Ishikawa (cell line): ENCODE results near the gene POT1.

Source experiments
- CEBPB ChIP-seq: IDR thresholded peaks from 2 replicates; pipeline ENCODE4 v1.6.1; 2012
- CREB1 ChIP-seq: IDR thresholded peaks from 2 replicates; pipeline ENCODE4 v1.6.1; 2012; ENCODE audit warnings: low read depth
- EGR1 ChIP-seq: IDR thresholded peaks from 2 replicates; pipeline ENCODE4 v1.6.1; 2012
- EP300 ChIP-seq: IDR thresholded peaks from 2 replicates; pipeline ENCODE4 v1.6.1; 2012; ENCODE audit warnings: borderline replicate concordance
- FOXM1 ChIP-seq: IDR thresholded peaks from 2 replicates; pipeline ENCODE4 v1.6.1; 2012; ENCODE audit warnings: low read depth, borderline replicate concordance
- MAX ChIP-seq: IDR thresholded peaks from 2 replicates; pipeline ENCODE4 v1.6.1; 2012
- NFIC ChIP-seq: IDR thresholded peaks from 2 replicates; pipeline ENCODE4 v1.6.1; 2012
- RAD21 ChIP-seq: IDR thresholded peaks from 2 replicates; pipeline ENCODE4 v1.6.1; 2012; ENCODE audit warnings: low read depth
- TAF1 ChIP-seq: IDR thresholded peaks from 2 replicates; pipeline ENCODE4 v1.6.1; 2012; ENCODE audit warnings: low read depth, mild to moderate bottlenecking
- TCF12 ChIP-seq: IDR thresholded peaks from 2 replicates; pipeline ENCODE4 v1.6.1; 2012; ENCODE audit warnings: low read depth
- TEAD4 ChIP-seq: IDR thresholded peaks from 2 replicates; pipeline ENCODE4 v1.6.1; 2012
- USF1 ChIP-seq: IDR thresholded peaks from 2 replicates; pipeline ENCODE4 v1.6.1; 2012
- YY1 ChIP-seq: IDR thresholded peaks from 2 replicates; pipeline ENCODE4 v1.6.1; 2012; ENCODE audit warnings: low read depth
- ZBTB7A ChIP-seq: IDR thresholded peaks from 2 replicates; pipeline ENCODE4 v1.6.1; 2012; ENCODE audit warnings: low read depth
- TF ChIP-seq, protein P1 (sequence below): IDR thresholded peaks from 2 replicates; pipeline ENCODE4 v1.6.1; 2012; ENCODE audit warnings: low read depth, mild to moderate bottlenecking

POT1 gene

DNA sequence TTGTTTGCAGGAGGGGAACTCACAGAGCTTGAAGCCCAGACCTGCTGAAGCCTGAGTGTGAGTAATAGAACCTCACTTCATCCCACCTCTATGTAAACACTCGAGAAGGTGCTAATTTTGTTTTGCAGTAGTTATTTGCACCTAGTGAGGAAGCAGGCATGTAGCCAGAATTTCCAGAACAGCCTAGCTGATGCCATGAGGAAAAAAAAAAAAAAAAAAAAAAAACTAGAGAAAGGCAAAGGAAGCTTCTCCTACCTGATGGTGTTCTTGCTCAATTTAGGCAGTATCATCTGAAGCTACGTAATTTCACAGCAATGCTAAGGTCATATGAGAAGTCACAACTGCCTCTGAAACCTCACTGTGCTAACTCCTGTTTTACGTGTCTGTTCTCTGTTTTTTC lies 150.4 kb downstream of the POT1 start:
- TF ChIP-seq YY1 (no peak), CREB1 (no peak), MAX (no peak), CEBPB (no peak)
- TF ChIP-seq, protein P1, sequence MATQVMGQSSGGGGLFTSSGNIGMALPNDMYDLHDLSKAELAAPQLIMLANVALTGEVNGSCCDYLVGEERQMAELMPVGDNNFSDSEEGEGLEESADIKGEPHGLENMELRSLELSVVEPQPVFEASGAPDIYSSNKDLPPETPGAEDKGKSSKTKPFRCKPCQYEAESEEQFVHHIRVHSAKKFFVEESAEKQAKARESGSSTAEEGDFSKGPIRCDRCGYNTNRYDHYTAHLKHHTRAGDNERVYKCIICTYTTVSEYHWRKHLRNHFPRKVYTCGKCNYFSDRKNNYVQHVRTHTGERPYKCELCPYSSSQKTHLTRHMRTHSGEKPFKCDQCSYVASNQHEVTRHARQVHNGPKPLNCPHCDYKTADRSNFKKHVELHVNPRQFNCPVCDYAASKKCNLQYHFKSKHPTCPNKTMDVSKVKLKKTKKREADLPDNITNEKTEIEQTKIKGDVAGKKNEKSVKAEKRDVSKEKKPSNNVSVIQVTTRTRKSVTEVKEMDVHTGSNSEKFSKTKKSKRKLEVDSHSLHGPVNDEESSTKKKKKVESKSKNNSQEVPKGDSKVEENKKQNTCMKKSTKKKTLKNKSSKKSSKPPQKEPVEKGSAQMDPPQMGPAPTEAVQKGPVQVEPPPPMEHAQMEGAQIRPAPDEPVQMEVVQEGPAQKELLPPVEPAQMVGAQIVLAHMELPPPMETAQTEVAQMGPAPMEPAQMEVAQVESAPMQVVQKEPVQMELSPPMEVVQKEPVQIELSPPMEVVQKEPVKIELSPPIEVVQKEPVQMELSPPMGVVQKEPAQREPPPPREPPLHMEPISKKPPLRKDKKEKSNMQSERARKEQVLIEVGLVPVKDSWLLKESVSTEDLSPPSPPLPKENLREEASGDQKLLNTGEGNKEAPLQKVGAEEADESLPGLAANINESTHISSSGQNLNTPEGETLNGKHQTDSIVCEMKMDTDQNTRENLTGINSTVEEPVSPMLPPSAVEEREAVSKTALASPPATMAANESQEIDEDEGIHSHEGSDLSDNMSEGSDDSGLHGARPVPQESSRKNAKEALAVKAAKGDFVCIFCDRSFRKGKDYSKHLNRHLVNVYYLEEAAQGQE: no peak

GRCh38 chr7:124777268-124777667 lies 152.4 kb downstream of the POT1 start:
- TF ChIP-seq EGR1 (no peak), RAD21 (no peak), ZBTB7A (no peak)

GRCh38 chr7:124776153-124776552 lies 153.5 kb downstream of the POT1 start:
- TF ChIP-seq EGR1: no peak
- TF ChIP-seq, protein P1: no peak
- no peak for TF ChIP-seq EP300
- TF ChIP-seq CREB1: no peak
- TF ChIP-seq ZBTB7A: no peak
- no peak for TF ChIP-seq MAX
- no peak for TF ChIP-seq RAD21
- no peak for TF ChIP-seq FOXM1
- TF ChIP-seq TEAD4: no peak
- TF ChIP-seq TAF1: no peak
- no peak for TF ChIP-seq CEBPB
- TF ChIP-seq NFIC: no peak
- TF ChIP-seq TCF12: no peak
- no peak for TF ChIP-seq YY1

DNA sequence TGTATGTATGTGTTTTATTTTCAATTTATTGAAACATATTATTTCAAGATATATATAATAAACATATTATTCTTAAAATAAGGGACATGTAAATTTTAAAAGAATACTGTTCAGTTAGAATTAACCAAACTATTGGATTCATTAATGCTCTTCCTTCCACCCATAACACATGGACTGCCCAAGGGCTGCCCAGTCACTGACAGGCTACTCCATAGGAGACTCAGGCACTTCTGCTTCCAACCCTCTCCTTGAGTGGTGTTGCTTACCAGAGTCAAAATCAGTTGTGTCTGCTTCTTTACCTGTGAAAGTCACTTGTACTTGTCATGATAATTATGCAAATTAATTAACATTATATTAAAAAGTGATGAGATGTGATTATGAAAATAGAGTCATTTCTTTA lies 154.2 kb downstream of the POT1 start:
- TF ChIP-seq, protein P1: no peak

GRCh38 chr7:124773938-124774337 lies 155.7 kb downstream of the POT1 start:
- no peak for TF ChIP-seq ZBTB7A
- TF ChIP-seq TEAD4: no peak
- no peak for TF ChIP-seq TCF12
- TF ChIP-seq, protein P1: no peak
- TF ChIP-seq RAD21: no peak
- TF ChIP-seq TAF1: no peak
- no peak for TF ChIP-seq MAX
- TF ChIP-seq CREB1: no peak
- TF ChIP-seq CEBPB: no peak
- TF ChIP-seq EGR1: no peak
- no peak for TF ChIP-seq FOXM1
- TF ChIP-seq EP300: no peak
- TF ChIP-seq NFIC: no peak
- no peak for TF ChIP-seq USF1
- no peak for TF ChIP-seq YY1
